SK-N-SH (cell line): ENCODE data around the gene TXNRD1. TPM values are rescaled to one million over a fixed set of nuclear protein-coding genes. Genes with fewer than 3 reads are reported as not detected.

Experiments
- CTCF ChIA-PET: fragments of 300-600, 350-600 bp; formaldehyde crosslinking; extraction: SDS; loops from one replicate; lab custom pipeline; 2021; lab: Yijun Ruan, JAX
- POLR2A ChIA-PET: fragments of 350-600 bp; sonication (Branson Sonifier 250); formaldehyde crosslinking; extraction: SDS; loops from one replicate; lab custom pipeline; 2020; ENCODE audit warnings: antibody characterized with exemption, inconsistent platforms; lab: Yijun Ruan, JAX
- DNase-seq: peaks from one replicate; pipeline ENCODE4 v3.0.0; 2012
- H2AFZ ChIP-seq: fragments of 200-600 bp; sonication (generic); 2 replicates; pipeline ENCODE4 v1.8.1; 2016; ENCODE audit warnings: antibody characterized with exemption, mild to moderate bottlenecking, low read depth
- H3F3A ChIP-seq: fragments of 200-600 bp; sonication (generic); replicated peaks from 2 replicates; pipeline ENCODE3; 2016; ENCODE audit warnings: antibody characterized with exemption, mild to moderate bottlenecking; ENCODE audit not compliant: insufficient read depth
- H3K27ac ChIP-seq, 2 experiments: fragments of 200-500 bp in 1 of 2; fragments of 200-600 bp in 1 of 2; sonication (Bioruptor generic) in 1 of 2; sonication (generic), shearing (Covaris generic) in 1 of 2; 2 replicates each; pipeline versions ENCODE4 v1.5.1 to v1.6.1; 2014 to 2016; ENCODE audit warnings: low read depth in 2 of 2, inconsistent platforms in 1 of 2, low read length in 1 of 2, mild to moderate bottlenecking in 1 of 2, mixed read lengths in 1 of 2
- H3K27me3 ChIP-seq: fragments of 200-600 bp; sonication (generic), shearing (Covaris generic); 2 replicates; pipeline ENCODE4 v1.6.1; 2016; ENCODE audit warnings: mixed run types; ENCODE audit not compliant: insufficient read depth
- H3K36me3 ChIP-seq, 2 experiments: fragments of 200-500 bp in 1 of 2; fragments of 200-600 bp in 1 of 2; sonication (Bioruptor generic) in 1 of 2; sonication (generic) in 1 of 2; replicated peaks in 1 of 2; 2 replicates each; pipeline versions ENCODE3 to v1.5.1; 2014 to 2016; ENCODE audit warnings: low read length in 1 of 2, mild to moderate bottlenecking in 1 of 2; ENCODE audit not compliant: insufficient read depth in 2 of 2, control insufficient read depth in 1 of 2
- H3K4me1 ChIP-seq, 2 experiments: fragments of 200-500 bp in 1 of 2; fragments of 200-600 bp in 1 of 2; sonication (Bioruptor generic) in 1 of 2; sonication (generic), shearing (Covaris generic) in 1 of 2; 2 replicates each; pipeline versions ENCODE4 v1.5.1 to v1.6.1; 2014 to 2016; ENCODE audit warnings: low read depth in 1 of 2, low read length in 1 of 2, mixed run types in 1 of 2; ENCODE audit not compliant: insufficient read depth in 2 of 2, control insufficient read depth in 1 of 2
- H3K4me2 ChIP-seq: fragments of 200-600 bp; sonication (generic), shearing (Covaris generic); 2 replicates; pipeline ENCODE4 v1.6.1; 2017; ENCODE audit warnings: mixed run types
- H3K4me3 ChIP-seq, 2 experiments: fragments of 200-500 bp in 1 of 2; fragments of 200-600 bp in 1 of 2; sonication (Bioruptor generic) in 1 of 2; sonication (generic), shearing (Covaris generic) in 1 of 2; 2 replicates each; pipeline versions ENCODE4 v1.5.1 to v1.8.1; 2014 to 2016; ENCODE audit warnings: low read depth in 2 of 2, inconsistent platforms in 1 of 2, low read length in 1 of 2, mild to moderate bottlenecking in 1 of 2, mixed read lengths in 1 of 2, moderate library complexity in 1 of 2
- H3K79me2 ChIP-seq: fragments of 200-600 bp; sonication (generic); 2 replicates; pipeline ENCODE4 v1.8.1; 2017; ENCODE audit warnings: mild to moderate bottlenecking; ENCODE audit not compliant: insufficient read depth
- H3K9ac ChIP-seq: fragments of 200-600 bp; sonication (generic); 2 replicates; pipeline ENCODE4 v1.6.1; 2017; ENCODE audit warnings: mixed run types
- H3K9me2 ChIP-seq: fragments of 200-600 bp; sonication (generic); 2 replicates; pipeline ENCODE4 v1.6.1; 2017; ENCODE audit warnings: mixed run types
- H3K9me3 ChIP-seq: fragments of 200-600 bp; sonication (generic); 2 replicates; pipeline ENCODE4 v1.6.1; 2017; ENCODE audit warnings: mixed run types, mild to moderate bottlenecking, moderate library complexity
- H4K20me1 ChIP-seq: fragments of 200-600 bp; sonication (generic); 2 replicates; pipeline ENCODE4 v1.6.1; 2017; ENCODE audit warnings: mild to moderate bottlenecking, mixed run types; ENCODE audit not compliant: insufficient read depth
- CTCF ChIP-seq: fragments of 200-600 bp; sonication (generic); IDR thresholded peaks from 2 replicates; pipeline ENCODE4 v1.6.1; 2017; ENCODE audit warnings: antibody characterized with exemption, mild to moderate bottlenecking, moderate library complexity
- ELF1 ChIP-seq: IDR thresholded peaks from 2 replicates; pipeline ENCODE4 v1.4.0; 2012
- EP300 ChIP-seq, 2 experiments: IDR thresholded peaks; 2 replicates each; pipeline versions ENCODE4 v1.4.0 to v1.6.1; 2012; ENCODE audit warnings: borderline replicate concordance in 1 of 2, low read depth in 1 of 2, low read length in 1 of 2
- FOXJ3 ChIP-seq: sonication (generic); formaldehyde crosslinking; IDR thresholded peaks from 2 replicates; pipeline ENCODE4 v1.5.1; 2020; ENCODE audit warnings: mild to moderate bottlenecking, missing genetic modification reagents
- FOXM1 ChIP-seq: IDR thresholded peaks from 2 replicates; pipeline ENCODE4 v1.4.0; 2012; ENCODE audit warnings: low read depth, mild to moderate bottlenecking
- GABPA ChIP-seq: IDR thresholded peaks from 2 replicates; pipeline ENCODE4 v1.4.0; 2012; ENCODE audit warnings: low read depth, mild to moderate bottlenecking
- NFIC ChIP-seq: IDR thresholded peaks from 2 replicates; pipeline ENCODE4 v1.4.0; 2012; ENCODE audit warnings: borderline replicate concordance
- NRF1 ChIP-seq: IDR thresholded peaks from 2 replicates; pipeline ENCODE4 v1.6.1; 2012; ENCODE audit warnings: low read depth, mild to moderate bottlenecking, low read length
- POLR2AphosphoS5 ChIP-seq: IDR thresholded peaks from 2 replicates; pipeline ENCODE4 v1.6.1; 2012; ENCODE audit warnings: low read depth, low read length
- RFX5 ChIP-seq: IDR thresholded peaks from 2 replicates; pipeline ENCODE4 v1.6.1; 2012; ENCODE audit warnings: mild to moderate bottlenecking, improper control_type of control experiment, low read length
- TAF1 ChIP-seq: IDR thresholded peaks from 2 replicates; pipeline ENCODE4 v1.6.1; 2012; ENCODE audit warnings: low read depth, mild to moderate bottlenecking, low read length, moderate library complexity, borderline replicate concordance
- TEAD4 ChIP-seq: IDR thresholded peaks from 2 replicates; pipeline ENCODE4 v1.4.0; 2012; ENCODE audit warnings: mild to moderate bottlenecking, borderline replicate concordance; ENCODE audit not compliant: insufficient read depth
- USF1 ChIP-seq: IDR thresholded peaks from 2 replicates; pipeline ENCODE4 v1.4.0; 2012; ENCODE audit warnings: low read depth, borderline replicate concordance
- USF2 ChIP-seq: fragments of 150-350 bp; IDR thresholded peaks from 2 replicates; pipeline ENCODE4 v1.6.1; 2017; ENCODE audit warnings: antibody characterized with exemption, low read length, low read depth, borderline replicate concordance
- WGBS: methylation state at CpG from one replicate; pipeline ENCODE4 v1.1.6; 2017; ENCODE audit warnings: low lambda C conversion rate; 5-methylcytosine and 5-hydroxymethylcytosine counted together
- polyA plus RNA-seq, 3 experiments: library from polyadenylated mRNA; depleted of rRNA; stranded (reverse); fragments of >200 nt; gene quantifications; 2 replicates each; pipeline ENCODE4 v1.2.3, GENCODE V29; 2012

Gene TXNRD1
- polyA plus RNA-seq, 1 of the 3 experiments (the other 2 are of a cell fraction), result 143 TPM

GRCh38 chr12:104291867-104292524, 76.4 kb downstream of the TXNRD1 start:
- no peaks in the 10 kb centered on the region for H3K9me3 ChIP-seq
- H3K36me3 ChIP-seq, result peaks cover 31 to 44% of the 10 kb centered on the region in 2 experiments
- no peak overlapping the region for H3K4me3 ChIP-seq
- H3K79me2 ChIP-seq, result peaks cover 99% of the 10 kb centered on the region
- TF ChIP-seq ELF1, result no peak
- no peak for TF ChIP-seq EP300 (IDR thresholded peaks at IDR 0.05; ENCODE audit: borderline replicate concordance in 1 of 2, low read depth in 1 of 2, low read length in 1 of 2)
- no peak for TF ChIP-seq TAF1
- no peak for TF ChIP-seq NRF1
- no peak for TF ChIP-seq USF1
- no peak for TF ChIP-seq CTCF
- no peak for TF ChIP-seq POLR2AphosphoS5
- no peak for TF ChIP-seq TEAD4
- no peak for TF ChIP-seq FOXM1
- no peak for TF ChIP-seq GABPA
- TF ChIP-seq FOXJ3 (CRISPR knock-in tag), result no peak
- no peak for TF ChIP-seq NFIC
- TF ChIP-seq RFX5, result no peak
- no peak for TF ChIP-seq USF2
- H3K4me1 ChIP-seq, result peaks cover 7 to 10% of the 10 kb centered on the region in 2 experiments; a peak in 3 of 4 replicates
- no peaks in the 10 kb centered on the region for H3K9me2 ChIP-seq
- ChIA-PET POLR2A (no interaction called here), CTCF (interaction anchor here (1.2 to 1.5 kb wide), 4 partner anchors 10 to 92 kb away, joined by 3 to 4 read pairs (median 4); no protein-coding TSS in a partner anchor)
- WGBS, result 47% methylated on average over 5 of the region's 5 CpGs
- H3K27ac ChIP-seq, result no peak overlapping the region
- no peak overlapping the region for H3K4me2 ChIP-seq
- peaks cover 8% of the 10 kb centered on the region for H3F3A ChIP-seq
- H3K9ac ChIP-seq, result no peak overlapping the region
- no peak for DNase-seq
- H3K27me3 ChIP-seq, result no peaks in the 10 kb centered on the region
- peaks cover 81% of the 10 kb centered on the region for H4K20me1 ChIP-seq
- no peak overlapping the region for H2AFZ ChIP-seq
